ENCODE measurements around the gene AFP.

Gene AFP

DNA sequence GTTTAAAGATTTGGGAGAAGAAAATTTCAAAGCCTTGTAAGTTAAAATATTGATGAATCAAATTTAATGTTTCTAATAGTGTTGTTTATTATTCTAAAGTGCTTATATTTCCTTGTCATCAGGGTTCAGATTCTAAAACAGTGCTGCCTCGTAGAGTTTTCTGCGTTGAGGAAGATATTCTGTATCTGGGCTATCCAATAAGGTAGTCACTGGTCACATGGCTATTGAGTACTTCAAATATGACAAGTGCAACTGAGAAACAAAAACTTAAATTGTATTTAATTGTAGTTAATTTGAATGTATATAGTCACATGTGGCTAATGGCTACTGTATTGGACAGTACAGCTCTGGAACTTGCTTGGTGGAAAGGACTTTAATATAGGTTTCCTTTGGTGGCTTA lies 30.9 kb upstream of the AFP start:
- CTCF ChIA-PET: no interaction called here
- DNase-seq (ENCODE audit: extremely low spot score): no peak
- POLR2A ChIA-PET: no interaction called here
- TF ChIP-seq, protein P1, sequence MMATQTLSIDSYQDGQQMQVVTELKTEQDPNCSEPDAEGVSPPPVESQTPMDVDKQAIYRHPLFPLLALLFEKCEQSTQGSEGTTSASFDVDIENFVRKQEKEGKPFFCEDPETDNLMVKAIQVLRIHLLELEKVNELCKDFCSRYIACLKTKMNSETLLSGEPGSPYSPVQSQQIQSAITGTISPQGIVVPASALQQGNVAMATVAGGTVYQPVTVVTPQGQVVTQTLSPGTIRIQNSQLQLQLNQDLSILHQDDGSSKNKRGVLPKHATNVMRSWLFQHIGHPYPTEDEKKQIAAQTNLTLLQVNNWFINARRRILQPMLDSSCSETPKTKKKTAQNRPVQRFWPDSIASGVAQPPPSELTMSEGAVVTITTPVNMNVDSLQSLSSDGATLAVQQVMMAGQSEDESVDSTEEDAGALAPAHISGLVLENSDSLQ (IDR thresholded peaks at IDR 0.05): no peak
- TF ChIP-seq LEF1 (IDR thresholded peaks at IDR 0.05; ENCODE audit: borderline replicate concordance): no peak
- TF ChIP-seq ELF4 (IDR thresholded peaks at IDR 0.05): no peak
- TF ChIP-seq BHLHE40 (IDR thresholded peaks at IDR 0.05; ENCODE audit: borderline replicate concordance): no peak
- no peak for TF ChIP-seq ZNF384 (IDR thresholded peaks at IDR 0.05)
- no peak for TF ChIP-seq L3MBTL2 (conservative IDR thresholded peaks at IDR 0.05)
- no peak for TF ChIP-seq FOXM1 (IDR thresholded peaks at IDR 0.05; ENCODE audit: borderline replicate concordance)
- TF ChIP-seq SUZ12 (IDR thresholded peaks at IDR 0.05): no peak
- no peak for TF ChIP-seq HDGF (IDR thresholded peaks at IDR 0.05; ENCODE audit: borderline replicate concordance)
- no peak for TF ChIP-seq NFRKB (IDR thresholded peaks at IDR 0.05)
- TF ChIP-seq FOXA1 (IDR thresholded peaks at IDR 0.05): no peak
- TF ChIP-seq CTBP1 (IDR thresholded peaks at IDR 0.05; ENCODE audit: borderline replicate concordance): no peak
- no peak for TF ChIP-seq TARDBP (IDR thresholded peaks at IDR 0.05)
- TF ChIP-seq ARNT (IDR thresholded peaks at IDR 0.05): no peak
- no peak for TF ChIP-seq SP1 (IDR thresholded peaks at IDR 0.05)
- TF ChIP-seq FOXK2 (IDR thresholded peaks at IDR 0.05): no peak

DNA sequence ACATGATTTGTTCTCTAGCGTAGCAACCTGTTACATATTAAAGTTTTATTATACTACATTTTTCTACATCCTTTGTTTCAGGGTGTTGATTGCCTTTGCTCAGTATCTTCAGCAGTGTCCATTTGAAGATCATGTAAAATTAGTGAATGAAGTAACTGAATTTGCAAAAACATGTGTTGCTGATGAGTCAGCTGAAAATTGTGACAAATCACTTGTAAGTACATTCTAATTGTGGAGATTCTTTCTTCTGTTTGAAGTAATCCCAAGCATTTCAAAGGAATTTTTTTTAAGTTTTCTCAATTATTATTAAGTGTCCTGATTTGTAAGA lies 29.5 kb upstream of the AFP start:
- ChIA-PET POLR2A (no interaction called here), CTCF (no interaction called here)
- TF ChIP-seq L3MBTL2 (conservative IDR thresholded peaks at IDR 0.05) (no peak), FOXK2 (IDR thresholded peaks at IDR 0.05) (no peak), BHLHE40 (IDR thresholded peaks at IDR 0.05; ENCODE audit: borderline replicate concordance) (no peak)
- no peak for DNase-seq (ENCODE audit: extremely low spot score)

- CTCF ChIA-PET: no interaction called here
- no peak for DNase-seq (ENCODE audit: extremely low spot score)
- TF ChIP-seq, protein P1 (IDR thresholded peaks at IDR 0.05): no peak
- TF ChIP-seq ZNF384 (IDR thresholded peaks at IDR 0.05) (no peak), SUZ12 (IDR thresholded peaks at IDR 0.05) (no peak), SP1 (IDR thresholded peaks at IDR 0.05) (no peak), ELF4 (IDR thresholded peaks at IDR 0.05) (no peak), CTBP1 (IDR thresholded peaks at IDR 0.05; ENCODE audit: borderline replicate concordance) (no peak), FOXA1 (IDR thresholded peaks at IDR 0.05) (no peak), BHLHE40 (IDR thresholded peaks at IDR 0.05; ENCODE audit: borderline replicate concordance) (no peak), L3MBTL2 (conservative IDR thresholded peaks at IDR 0.05) (no peak), FOXK2 (IDR thresholded peaks at IDR 0.05) (no peak), NFRKB (IDR thresholded peaks at IDR 0.05) (no peak), HDGF (IDR thresholded peaks at IDR 0.05; ENCODE audit: borderline replicate concordance) (no peak), ARNT (IDR thresholded peaks at IDR 0.05) (no peak), LEF1 (IDR thresholded peaks at IDR 0.05; ENCODE audit: borderline replicate concordance) (no peak), TARDBP (IDR thresholded peaks at IDR 0.05) (no peak), FOXM1 (IDR thresholded peaks at IDR 0.05; ENCODE audit: borderline replicate concordance) (no peak)
- POLR2A ChIA-PET: no interaction called here
Measured at GRCh38 chr4:73407227-73407673, 28.8 kb upstream of the AFP start.

- no peak for DNase-seq (ENCODE audit: extremely low spot score)
- ChIA-PET CTCF (no interaction called here), POLR2A (no interaction called here)
- no peak for TF ChIP-seq SUZ12 (IDR thresholded peaks at IDR 0.05)
- no peak for TF ChIP-seq BHLHE40 (IDR thresholded peaks at IDR 0.05; ENCODE audit: borderline replicate concordance)
- no peak for TF ChIP-seq FOXM1 (IDR thresholded peaks at IDR 0.05; ENCODE audit: borderline replicate concordance)
- no peak for TF ChIP-seq SP1 (IDR thresholded peaks at IDR 0.05)
Measured at GRCh38 chr4:73408181-73408867, 27.7 kb upstream of the AFP start.

DNA sequence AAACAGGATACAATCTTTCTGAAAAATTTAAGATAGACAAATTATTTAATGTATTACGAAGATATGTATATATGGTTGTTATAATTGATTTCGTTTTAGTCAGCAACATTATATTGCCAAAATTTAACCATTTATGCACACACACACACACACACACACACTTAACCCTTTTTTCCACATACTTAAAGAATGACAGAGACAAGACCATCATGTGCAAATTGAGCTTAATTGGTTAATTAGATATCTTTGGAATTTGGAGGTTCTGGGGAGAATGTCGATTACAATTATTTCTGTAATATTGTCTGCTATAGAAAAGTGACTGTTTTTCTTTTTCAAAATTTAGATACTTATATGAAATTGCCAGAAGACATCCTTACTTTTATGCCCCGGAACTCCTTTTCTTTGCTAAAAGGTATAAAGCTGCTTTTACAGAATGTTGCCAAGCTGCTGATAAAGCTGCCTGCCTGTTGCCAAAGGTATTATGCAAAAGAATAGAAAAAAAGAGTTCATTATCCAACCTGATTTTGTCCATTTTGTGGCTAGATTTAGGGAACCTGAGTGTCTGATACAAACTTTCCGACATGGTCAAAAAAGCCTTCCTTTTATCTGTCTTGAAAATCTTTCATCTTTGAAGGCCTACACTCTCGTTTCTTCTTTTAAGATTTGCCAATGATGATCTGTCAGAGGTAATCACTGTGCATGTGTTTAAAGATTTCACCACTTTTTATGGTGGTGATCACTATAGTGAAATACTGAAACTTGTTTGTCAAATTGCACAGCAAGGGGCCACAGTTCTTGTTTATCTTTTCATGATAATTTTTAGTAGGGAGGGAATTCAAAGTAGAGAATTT lies 26.8 kb upstream of the AFP start:
- no peak for TF ChIP-seq FOXK2 (IDR thresholded peaks at IDR 0.05)
- no peak for TF ChIP-seq ARNT (IDR thresholded peaks at IDR 0.05)
- no peak for TF ChIP-seq LEF1 (IDR thresholded peaks at IDR 0.05; ENCODE audit: borderline replicate concordance)
- TF ChIP-seq FOXM1 (IDR thresholded peaks at IDR 0.05; ENCODE audit: borderline replicate concordance): no peak
- TF ChIP-seq NFRKB (IDR thresholded peaks at IDR 0.05): no peak
- TF ChIP-seq HDGF (IDR thresholded peaks at IDR 0.05; ENCODE audit: borderline replicate concordance): no peak
- no peak for TF ChIP-seq SP1 (IDR thresholded peaks at IDR 0.05)
- no peak for TF ChIP-seq CTBP1 (IDR thresholded peaks at IDR 0.05; ENCODE audit: borderline replicate concordance)
- no peak for TF ChIP-seq BHLHE40 (IDR thresholded peaks at IDR 0.05; ENCODE audit: borderline replicate concordance)
- no peak for TF ChIP-seq ZNF384 (IDR thresholded peaks at IDR 0.05)
- TF ChIP-seq ELF4 (IDR thresholded peaks at IDR 0.05): no peak
- no peak for TF ChIP-seq SUZ12 (IDR thresholded peaks at IDR 0.05)
- no peak for TF ChIP-seq TARDBP (IDR thresholded peaks at IDR 0.05)
- no peak for TF ChIP-seq L3MBTL2 (conservative IDR thresholded peaks at IDR 0.05)
- TF ChIP-seq, protein P1 (IDR thresholded peaks at IDR 0.05): no peak
- no peak for TF ChIP-seq FOXA1 (IDR thresholded peaks at IDR 0.05)
- CTCF ChIA-PET: no interaction called here
- POLR2A ChIA-PET: no interaction called here
- DNase-seq (ENCODE audit: extremely low spot score): no peak

Measured in HEK293T (cell line).